ENCODE measurements around the gene GALNT18.
"Not testable (repeated sequence)": the region's sequence is repeated elsewhere in the genome, so short reads cannot be mapped to it uniquely, and the experiment has no call there.

Gene GALNT18

DNA sequence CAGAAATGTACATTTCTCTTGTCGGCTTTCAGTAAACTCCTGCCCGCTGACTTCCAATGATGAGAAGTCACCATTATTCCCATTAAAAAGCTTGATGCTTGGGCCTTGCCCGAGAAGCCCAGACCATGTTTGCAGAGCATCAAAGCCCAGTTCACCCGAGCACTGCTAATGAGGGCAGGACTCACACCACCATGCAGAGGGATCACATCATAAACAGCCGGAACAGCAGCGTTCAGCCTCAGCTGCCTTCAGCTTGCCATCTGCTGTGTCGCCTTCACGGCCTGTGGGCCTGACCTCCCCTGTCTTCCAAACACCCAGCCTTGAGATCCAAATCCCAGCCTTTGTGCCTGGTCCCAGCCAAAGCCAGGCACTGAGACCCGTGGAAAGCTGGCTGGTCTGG lies 163.3 kb downstream of the GALNT18 start:
- DNase-seq, result no peak

DNA sequence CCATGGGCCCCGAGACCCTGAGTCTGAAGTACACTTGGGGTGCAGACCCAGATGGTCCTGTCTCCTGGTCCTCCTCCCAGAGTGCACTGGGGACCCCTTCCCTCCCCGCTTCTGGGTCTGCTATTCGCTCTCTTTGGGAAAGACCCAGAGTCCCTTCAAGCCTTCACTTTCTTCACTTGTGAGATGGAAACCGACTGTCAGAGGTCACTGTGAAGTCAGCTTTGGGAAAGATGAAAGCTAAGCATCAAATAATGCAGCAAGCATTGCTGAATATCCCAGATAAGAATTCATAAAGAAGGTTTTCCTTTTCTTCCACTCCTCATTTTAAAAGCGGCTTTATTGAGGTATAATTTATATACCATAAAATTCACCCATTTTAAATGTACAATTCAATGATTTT lies 163.8 kb downstream of the GALNT18 start:
- DNase-seq, result no peak

DNA sequence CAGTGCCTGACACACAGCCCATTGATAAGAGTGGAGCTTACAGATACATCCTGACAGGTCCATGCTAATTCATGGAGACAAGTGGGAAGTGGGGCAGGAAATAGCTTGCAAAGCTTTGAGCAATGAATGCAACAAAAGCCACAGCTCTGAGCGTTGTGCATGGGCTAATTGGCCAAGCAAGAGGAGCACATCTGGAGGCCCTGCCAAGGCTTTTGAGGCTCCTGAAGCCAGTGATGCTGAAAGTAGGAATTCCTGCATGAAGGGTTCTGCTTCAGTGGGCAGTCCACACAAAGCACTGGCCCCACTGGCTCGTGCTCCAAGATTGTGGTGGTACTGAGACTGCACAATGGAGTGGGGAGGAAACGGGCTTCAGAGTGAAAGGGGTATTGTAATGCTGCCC lies 164.9 kb downstream of the GALNT18 start:
- DNase-seq, result no peak

DNA sequence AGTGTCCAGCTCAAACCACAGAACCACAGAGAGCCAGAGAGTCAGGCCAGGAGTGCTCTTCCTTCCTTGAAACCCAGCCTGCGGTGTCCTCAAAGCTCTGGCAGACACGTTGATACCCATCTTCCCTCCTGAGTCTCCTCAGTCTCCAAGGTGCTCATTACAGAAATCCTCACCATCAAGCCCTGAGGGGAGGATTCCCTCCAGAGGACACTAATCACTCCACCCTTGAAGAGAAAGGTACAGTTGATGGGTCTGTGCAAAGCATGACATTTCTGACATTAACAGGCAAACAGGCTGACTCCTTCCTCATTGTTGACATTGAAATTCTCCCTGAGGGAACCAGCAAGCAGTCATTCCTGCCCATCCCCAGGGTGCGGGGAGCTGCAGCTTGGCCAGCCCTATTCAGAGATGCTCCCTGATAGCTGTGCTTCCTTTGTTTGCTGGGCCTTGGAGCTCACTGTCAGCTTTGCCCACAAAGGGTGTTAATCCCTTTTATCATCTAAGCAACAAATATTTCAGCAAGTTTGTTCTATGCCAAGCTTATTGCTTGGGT lies 167.1 kb downstream of the GALNT18 start:
- DNase-seq, result no peak

DNA sequence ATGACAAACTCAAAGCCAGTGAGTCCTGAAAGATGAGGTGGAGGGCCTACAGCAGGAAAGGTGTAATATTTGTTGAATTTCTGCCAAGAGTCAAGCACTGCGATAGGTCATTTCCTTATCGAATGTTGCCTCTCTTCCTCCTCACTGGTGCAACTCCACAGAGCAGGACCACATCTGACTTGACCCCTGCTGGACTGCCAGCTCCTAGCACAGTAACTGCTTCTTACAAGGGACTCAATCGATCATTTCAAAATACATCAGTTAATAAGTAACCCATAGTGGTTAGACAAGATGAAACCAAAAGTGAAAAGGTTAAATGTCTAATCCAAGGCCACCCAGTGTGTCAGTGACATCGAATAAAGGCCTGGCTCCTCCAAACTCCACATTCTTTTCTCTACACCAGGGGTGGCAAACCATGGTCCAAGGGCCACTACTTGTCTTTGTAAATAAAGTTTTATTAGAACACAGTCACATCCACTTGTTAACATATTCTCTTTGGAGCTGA lies 170.3 kb downstream of the GALNT18 start:
- DNase-seq, result no peak

DNA sequence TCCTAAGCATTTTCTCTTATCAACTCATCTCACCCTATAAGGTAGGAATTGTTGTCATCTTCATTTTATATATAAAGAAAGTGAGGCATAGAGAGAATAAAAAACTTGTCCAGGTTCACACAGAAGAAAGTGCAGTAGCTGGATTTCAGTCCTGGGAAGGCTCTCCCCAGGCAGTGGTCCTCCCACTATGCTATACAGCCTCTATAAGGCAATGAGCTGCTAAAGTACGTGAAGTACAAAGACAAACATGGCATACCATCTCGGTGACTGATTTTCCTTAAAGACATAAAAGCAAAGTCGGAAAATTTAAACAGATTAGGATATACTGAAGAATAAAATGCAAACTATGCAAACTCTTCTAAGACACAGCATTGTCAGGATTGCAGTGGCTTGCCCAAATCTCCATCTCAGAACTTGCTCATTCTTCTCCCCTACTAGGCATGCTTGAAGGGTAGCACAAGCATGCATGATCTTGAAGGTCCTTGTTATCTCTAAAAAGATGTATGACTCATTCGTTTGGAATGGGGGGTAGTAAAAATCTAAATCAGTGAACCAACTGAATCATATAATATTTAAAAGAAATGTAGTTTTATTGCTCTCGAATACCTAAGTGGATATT lies 171.0 kb downstream of the GALNT18 start:
- no peak for DNase-seq

DNA sequence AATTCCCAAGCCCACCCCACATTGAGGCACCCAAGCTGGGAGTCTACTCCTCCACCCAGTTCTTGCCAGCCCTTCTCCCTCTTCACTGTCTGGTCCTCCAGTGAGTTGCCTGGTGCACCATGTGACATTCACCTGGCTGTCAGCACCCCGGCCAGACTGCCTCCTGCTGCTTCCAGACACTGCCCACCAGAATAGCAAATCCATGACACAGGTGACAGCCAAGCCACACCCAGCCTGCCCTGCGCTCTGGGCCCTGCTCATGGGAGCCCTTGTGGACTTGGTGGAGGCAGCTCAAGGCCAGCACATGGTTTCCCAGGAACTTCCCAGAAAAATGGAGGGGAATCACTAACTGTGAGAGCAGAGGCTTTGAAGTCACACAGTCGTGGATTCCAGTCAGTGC lies 172.5 kb downstream of the GALNT18 start:
- DNase-seq, result no peak

DNA sequence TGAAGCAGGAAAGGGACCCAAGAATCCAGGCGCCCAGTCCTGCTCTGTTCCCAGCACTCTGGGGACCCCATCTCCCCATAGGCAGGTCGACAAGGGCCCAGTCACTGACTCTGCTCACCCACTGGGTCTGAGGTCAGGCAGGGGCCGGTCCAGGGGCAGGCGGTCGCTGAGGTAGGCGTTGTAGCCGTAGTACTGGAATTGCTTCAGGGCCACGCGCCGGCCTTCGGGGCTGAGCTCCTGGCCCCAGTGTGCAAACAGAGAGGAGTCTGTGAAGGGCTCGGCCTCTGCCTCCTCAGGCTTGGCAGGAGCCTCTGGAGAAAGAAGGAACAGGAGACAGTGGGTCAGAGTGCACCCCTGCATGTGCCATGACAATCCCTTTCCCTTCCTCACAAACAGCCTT lies 173.2 kb downstream of the GALNT18 start:
- no peak for DNase-seq

DNA sequence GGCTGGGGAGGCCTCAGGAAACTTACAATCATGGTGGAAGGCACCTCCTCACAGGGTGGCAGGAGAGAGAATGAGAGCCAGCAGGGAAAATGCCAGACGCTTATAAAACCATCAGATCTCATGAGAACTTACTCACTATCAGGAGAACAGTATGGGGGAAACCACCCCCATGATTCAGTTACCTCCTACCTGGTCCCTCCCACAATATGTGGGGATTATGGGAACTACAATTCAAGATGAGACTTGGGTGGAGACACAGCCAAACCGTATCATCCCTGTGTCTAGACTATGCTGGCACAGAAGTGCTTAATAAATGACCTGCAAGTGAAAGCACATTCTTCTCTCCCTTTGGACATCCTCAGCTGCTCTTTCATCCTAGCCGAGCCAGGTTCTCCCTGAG lies 174.2 kb downstream of the GALNT18 start:
- not testable (repeated sequence) for DNase-seq

DNA sequence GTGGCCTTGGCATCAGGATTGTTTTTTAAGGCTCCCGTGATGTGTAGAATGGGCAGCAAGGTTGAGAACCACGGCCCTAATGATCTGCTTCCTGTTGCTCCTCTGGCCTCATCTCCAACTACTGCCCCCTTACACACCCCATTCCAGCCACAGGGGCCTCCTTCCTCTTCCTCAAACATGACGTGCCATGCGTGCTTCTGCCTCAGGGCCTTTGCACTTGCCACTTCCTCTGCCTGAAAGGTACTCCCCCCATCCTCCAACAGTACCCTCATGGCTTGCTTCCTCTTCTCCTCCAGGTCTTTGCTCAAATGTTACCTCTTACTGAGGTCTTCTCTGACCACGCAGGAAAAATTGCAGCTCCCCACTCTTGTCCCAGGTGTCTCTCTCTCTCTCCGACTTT lies 174.8 kb downstream of the GALNT18 start:
- DNase-seq, result no peak

DNA sequence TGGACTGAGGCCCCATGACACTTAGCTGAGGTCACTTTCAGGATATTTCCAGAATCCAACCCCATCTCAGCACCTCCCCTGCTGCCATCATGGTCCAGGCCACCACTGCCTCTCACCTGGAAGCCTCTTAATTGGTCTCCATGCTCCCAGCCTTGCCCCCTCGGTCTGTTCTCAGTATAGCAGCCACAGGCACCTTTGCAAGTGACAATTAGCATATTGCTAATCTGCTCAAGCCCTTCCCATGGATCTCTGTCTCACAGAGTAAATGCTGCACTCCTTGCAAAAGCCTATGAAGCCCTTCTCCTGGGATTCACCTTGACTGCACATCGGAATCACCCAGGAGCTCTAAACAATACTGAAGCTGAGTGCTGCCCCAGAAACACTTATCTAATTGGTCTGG lies 175.2 kb downstream of the GALNT18 start:
- no peak for DNase-seq

DNA sequence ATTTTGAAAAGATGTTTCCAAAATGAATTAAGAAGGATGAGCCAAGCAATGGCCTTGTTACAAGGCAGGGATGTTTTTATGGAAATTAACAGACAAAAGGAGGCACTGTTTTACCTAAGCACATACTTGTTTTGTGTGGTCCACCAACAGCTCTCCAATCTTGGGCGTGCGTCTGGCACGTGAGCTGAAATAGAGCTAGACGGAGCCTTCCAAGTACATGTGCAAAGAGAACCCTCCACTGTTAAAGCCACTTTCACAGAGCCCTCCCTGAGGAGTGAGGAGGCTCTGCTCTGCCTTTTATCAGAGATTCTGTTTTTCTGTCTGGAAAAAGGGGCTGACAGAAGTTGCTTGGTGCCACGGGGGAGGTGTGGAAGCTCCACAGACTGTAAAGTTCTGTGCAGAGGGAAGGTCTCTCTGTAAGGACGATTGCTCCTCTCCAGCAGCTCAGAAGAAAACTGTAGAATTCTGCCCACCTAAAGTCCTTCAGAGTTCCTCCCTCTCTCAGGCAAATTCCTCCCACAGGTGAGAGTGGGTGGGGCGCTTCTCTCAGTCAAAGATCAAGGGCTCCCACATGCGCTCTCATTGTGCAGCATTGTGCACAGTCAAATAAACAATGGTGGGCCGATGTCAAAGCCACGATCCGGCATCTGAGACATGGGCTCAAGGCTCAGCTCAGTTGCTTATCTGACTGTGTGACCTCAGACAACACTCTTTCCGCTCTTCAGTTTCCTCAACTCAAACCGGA lies 176.2 kb downstream of the GALNT18 start:
- no peak for DNase-seq

DNA sequence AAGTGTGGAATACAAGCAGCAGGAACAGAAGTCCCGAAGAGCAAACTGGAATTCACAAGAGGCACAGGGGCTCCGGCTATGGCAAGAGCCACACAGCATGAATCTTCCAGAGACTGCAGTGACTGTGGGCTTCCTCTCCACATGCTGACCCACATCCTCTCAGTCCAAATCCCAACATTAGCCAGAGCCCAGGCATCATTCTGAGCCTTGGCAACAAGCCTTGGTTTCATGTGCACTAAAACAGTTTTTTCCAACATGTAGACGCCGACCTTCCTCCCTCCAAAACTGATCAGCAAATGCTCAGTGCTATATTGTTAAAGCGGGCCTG lies 177.0 kb downstream of the GALNT18 start:
- DNase-seq, result no peak

DNA sequence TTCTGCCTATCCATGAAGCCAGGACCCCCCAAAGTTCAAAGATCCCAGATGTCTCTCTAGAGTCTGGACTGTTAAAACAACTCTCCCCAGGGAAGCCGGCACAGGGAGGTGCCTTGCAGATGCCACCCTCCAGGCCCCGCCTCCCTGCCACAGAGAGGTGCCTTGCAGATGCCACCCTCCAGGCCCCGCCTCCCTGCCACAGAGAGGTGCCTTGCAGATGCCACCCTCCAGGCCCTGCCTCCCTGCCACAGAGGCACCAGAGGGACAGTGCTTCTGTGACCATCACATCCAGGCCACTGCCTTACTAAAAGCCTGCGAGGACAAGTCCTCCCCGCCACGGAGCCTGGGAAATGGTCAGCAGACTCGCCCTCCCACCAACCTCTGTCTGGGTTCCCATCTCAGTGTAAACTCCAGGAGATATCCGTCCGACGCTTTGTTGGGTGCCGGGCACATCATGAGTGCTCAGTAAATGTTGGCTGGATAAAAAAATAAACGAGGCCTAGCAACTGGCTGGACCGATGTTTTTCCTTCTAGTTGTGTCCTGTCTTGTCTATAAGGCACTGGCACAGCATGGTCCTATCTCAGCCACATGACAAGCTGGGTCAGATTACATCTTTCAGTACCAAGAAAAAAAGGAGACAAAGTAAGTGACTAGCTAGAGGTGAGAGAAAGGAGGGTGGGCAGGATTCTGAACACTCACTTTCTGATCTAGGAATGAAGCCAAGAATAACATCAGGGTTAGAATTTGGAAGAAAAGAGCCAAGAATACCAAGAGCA lies 177.6 kb downstream of the GALNT18 start:
- DNase-seq, result no peak

DNA sequence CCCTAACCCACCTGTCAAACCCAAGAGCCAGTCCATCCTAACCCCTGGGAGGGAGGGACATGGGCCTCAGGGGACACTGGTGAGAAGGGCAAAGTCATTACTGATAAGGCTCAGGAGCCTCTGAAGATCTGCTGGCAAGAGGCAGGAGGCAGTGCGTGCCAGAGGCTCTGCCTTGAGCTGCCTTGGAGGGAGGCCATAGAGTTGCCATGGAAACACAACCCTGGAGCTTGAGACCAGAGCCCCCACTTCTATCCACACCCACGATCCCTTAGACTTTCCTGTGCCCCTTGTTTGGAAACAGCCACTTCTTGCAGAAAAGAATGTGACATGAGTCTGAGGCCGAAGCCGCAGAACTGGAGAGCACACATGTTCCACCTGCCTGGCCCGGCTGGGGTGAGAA lies 179.0 kb downstream of the GALNT18 start:
- DNase-seq, result no peak

DNA sequence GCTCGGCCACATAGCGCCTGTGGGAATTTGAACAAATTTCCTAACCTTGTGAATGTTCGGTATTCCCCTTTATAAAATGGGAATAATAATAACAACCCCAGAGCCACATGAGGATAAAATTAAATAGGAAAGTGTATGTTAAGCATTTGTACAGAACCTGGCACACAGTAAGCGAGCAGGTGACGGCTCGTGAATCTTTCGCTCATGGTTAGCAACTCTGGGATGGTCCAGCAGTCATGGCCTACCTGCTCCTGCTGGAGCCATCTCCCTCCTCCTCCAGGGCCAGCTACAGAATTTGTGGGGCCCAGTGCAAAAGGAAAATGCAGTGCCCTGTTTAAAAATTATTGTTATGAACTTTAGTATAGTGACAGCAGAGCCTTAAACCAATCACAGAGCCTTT lies 180.3 kb downstream of the GALNT18 start:
- no peak for DNase-seq

DNA sequence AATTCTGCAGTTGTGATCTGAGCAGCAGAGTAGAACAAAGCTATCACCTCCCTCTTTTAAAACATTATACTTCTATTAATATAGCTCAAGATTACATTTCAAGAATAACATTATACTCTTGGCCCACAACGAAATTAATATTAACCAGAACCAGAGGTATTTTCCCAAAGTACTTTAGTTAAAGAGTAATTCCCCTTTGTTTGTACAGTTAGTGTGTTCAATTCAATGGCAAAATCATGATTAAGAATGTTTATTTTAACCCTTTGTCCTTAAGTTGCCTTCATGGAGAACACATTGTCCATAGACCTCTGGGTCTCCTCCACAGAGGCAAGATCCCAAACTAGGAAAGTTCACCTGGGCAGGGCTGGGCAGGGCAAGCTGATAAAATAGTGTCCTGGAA lies 180.7 kb downstream of the GALNT18 start:
- DNase-seq, result no peak

DNA sequence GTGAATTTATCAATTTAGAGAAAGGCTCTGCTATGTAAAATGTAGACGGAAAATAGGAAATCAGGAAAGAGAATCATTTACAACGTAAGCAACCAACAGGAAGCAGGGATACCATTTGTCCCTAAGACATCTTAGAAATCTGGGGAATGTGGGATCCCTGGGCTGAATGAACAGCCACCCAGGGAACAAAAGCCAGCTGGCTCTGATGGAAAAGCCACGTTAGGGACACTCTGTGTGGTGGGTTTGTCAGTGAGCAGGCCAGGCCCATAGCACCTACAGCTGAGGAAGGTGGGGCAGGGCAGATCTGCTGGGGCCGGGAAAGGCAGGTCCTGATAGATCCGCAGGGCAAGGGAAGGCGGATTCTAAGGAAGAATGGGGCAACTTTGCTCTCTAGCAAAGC lies 181.7 kb downstream of the GALNT18 start:
- no peak for DNase-seq

DNA sequence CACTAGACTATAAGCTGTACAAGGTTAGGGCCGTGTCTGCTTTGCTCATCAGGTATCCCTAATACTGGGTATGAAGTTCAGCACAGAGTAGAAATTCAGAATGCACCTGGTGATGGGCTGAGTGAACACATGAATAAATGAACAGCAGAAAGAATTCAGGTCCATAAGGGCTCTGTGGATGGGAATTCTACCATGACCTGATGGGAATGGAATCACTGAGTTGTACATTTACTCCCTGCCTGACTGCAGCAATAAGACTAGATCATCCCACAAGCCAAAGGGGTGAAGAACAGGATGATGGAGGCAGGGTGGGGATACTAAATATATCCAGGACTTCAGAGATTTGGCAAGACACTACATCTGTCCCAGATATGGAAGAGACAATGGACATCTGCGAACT lies 182.2 kb downstream of the GALNT18 start:
- DNase-seq, result no peak

DNA sequence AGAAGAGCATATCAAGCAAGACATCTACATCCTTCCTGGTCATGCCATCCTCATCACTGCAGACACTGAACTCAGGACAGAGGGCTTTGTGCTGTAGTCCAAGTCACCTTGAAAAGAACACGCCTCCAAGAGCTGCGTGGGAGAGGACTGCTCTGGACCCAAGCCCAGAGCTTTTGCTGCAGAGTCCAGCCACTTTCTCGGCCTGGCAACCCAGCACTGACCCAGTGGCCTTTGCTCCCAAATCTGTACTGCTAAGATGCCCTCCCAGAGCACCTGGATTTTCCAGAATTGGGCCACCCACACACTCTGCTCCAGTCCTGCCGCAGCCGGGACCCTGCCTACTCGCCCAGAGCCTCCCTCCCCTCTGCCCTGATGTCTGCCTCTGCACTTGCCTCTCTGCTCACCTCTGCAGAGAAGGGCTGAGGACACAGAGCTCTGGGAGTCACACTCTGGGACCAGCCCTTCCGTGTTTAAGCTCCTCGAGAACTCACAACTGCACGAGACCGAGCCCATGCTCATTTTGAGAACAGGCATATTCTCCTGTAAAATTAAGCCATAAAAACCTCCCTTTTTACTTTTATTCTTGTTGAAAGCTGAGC lies 185.0 kb downstream of the GALNT18 start:
- DNase-seq, result no peak

DNA sequence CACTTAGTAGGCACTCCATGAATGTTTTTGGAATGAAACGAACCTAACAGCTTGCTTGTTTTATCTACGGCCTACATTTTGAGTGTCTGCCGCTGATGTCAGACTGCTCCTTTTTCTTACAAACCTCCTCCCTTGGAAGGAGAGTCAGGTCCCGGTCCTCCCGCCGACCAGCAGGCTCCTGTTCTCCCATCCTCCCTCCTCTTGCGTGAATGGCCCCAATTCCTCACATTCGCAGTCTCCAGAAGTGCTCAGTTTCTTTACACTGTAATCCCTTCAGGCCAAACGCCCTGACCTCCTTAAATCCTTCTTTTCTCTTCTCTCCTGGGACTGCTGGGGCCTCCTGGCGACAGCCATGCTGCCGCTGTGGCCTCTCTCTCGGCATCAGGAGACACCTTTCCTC lies 186.2 kb downstream of the GALNT18 start:
- no peak for DNase-seq

DNA sequence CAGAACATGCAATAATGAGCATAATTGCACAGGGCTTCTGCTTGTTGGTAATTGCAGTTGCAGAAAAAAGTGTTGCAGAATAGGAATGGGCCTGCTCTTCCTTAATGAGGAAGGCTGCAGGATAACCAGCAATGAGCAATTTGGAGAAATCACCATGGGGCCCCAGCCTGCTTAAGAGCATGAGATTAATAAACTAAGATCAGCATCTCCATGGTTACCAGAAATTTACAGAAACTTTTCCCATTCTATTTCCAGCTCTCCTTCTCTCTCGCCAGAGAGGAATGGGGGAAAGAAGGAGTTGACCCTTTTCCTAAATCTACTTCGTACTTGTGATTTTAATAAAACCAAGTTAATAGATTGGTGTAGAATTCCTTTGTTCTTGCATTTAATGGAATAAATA lies 187.8 kb downstream of the GALNT18 start:
- no peak for DNase-seq

Measured in right kidney (tissue), 1 donor.